ENCODE measurements around the gene SYNGR3.
A peak's percentile ranks its signal among the peaks of the same experiment; 100 is the strongest.

The SYNGR3 gene

DNA sequence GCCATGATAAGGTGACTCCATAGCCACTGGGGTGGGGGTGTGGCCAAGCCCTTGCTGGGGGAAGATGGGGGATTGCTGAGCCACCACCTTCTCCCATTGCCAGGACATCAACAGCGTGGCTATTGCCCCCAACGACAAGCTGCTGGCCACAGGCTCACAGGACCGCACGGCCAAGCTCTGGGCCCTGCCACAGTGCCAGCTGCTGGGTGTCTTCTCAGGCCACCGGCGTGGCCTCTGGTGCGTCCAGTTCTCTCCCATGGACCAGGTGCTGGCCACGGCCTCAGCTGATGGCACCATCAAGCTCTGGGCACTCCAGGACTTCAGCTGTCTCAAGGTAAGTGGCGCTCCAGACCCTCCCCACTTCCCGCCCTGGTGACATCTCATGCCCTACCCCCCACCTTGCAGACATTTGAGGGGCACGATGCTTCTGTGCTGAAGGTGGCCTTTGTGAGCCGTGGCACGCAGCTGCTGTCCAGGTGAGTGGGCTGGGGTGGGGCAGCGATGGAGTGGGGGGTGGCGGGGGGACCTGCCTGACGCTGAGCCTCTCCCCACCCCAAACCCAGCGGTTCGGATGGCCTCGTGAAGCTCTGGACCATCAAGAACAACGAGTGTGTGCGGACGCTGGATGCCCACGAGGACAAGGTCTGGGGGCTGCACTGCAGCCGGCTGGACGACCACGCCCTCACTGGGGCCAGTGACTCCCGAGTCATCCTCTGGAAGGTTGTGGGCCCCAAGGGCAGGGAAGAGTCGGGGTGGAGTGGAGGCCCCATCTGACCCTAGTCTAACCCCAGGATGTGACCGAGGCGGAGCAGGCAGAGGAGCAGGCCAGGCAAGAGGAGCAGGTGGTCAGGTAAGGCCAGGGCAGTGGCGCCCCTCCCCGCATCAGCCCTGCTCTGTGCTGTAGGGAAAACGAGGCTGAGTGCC, 12.6 kb upstream of the SYNGR3 start:
- DNase-seq, result no peak

DNA sequence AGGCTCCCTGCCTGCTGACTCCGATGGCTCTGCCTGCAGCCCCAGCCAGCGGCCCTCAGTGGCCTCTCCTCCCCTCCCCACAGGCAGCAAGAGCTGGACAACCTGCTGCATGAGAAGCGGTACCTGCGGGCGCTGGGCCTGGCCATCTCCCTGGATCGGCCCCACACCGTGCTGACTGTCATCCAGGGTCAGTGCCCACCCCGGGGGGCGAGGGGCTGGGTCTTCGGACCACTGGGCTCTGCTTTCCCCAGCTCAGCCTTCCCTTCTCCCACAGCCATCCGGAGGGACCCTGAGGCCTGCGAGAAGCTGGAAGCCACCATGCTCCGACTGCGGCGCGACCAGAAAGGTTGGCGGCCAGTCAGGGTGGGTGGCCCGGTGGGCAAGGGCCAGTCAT, 11.9 kb upstream of the SYNGR3 start:
- no peak for DNase-seq

DNA sequence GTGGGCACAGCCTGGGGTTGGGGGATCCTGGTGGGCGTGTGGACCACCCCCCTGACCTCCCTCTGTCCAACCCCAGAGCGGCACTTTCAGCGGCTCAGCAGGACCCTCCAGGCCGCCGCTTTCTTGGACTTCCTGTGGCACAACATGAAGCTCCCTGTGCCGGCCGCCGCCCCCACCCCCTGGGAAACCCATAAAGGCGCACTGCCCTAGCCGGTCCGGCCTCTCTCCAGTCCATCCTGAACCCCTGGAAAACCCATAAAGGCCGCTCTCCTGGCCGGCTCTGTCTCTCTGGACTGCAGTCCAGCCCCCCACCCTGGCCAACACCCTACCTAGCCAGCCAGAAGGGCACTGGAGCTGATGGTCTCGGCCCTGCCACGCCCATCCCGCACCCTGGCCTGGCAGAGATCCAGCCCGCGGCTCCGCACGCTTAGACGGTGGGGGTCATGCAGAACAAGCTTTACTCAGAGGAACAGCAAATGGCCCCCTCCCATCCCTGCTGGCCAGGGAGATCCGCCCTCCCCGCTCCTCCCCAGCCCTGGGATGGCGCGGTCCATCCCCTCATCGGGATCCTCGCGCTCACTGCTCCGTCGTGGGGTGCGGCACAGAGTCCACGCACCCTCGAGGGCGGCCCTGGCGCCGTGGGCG, 11.2 kb upstream of the SYNGR3 start:
- DNase-seq, result no peak

GRCh38 chr16:1979271-1980029, 10.3 kb upstream of the SYNGR3 start:
- no peak for DNase-seq

- peak; percentile 55 for DNase-seq
Observed at GRCh38 chr16:1980030-1980769, 9.6 kb upstream of the SYNGR3 start.

GRCh38 chr16:1980770-1981087, 9.0 kb upstream of the SYNGR3 start:
- DNase-seq, result no peak

DNA sequence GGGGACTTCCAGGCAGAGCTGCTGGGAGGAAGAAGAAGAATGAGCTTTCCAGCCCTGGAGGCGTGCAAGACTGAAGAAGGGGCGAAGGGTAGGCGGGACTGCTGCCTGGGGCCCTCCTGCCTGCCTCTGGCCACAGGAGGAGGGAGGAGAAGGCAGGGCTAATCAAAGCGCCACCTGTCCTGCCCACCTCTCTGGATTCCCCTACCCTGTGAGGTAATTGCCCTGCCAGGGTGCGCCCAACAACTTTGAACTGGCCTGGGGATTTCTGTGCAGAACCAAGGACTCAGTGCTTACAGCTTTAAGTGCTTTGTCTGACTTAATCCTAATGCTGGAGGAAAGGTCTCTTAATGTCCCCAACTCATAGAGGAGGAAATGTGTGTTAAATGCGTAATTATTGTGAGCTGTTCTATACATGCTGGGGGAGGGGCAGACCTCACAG, 8.4 kb upstream of the SYNGR3 start, which contains the start of gene NOXO1:
TSS of gene NOXO1 (minus strand) at position 72 of the 439 bp plus-strand sequence. CDS start 290 bp downstream, outside the sequence.
- DNase-seq, result no peak

- DNase-seq, result no peak
Observed at GRCh38 chr16:1982013-1982433, 7.7 kb upstream of the SYNGR3 start.

DNA sequence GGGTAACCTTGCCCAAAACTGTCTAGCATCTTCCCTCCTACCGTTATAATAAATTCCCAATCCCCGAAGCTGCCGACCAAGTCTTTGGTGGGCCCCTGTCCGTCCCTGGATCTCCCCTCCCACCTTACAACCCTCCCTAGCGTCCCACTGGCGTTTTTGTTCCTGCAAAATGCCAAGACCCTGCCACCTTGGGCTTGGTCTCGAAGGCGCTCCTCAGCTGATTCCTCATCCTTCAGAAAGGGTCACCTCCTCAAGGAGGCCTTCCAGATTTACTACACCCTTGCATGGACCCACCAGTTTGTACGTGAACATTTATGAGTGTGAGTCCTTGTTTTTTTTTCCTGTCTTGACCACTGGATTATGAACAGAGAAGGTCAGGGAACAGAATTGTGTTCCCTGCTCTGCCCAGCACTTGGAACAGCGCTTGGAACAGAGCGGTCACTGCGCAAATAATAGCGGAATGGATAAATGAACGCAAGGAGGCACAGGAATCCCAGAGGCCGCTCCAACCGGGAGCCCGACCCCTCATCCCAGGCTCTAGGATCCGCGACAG, 6.7 kb upstream of the SYNGR3 start:
- DNase-seq, result no peak

DNA sequence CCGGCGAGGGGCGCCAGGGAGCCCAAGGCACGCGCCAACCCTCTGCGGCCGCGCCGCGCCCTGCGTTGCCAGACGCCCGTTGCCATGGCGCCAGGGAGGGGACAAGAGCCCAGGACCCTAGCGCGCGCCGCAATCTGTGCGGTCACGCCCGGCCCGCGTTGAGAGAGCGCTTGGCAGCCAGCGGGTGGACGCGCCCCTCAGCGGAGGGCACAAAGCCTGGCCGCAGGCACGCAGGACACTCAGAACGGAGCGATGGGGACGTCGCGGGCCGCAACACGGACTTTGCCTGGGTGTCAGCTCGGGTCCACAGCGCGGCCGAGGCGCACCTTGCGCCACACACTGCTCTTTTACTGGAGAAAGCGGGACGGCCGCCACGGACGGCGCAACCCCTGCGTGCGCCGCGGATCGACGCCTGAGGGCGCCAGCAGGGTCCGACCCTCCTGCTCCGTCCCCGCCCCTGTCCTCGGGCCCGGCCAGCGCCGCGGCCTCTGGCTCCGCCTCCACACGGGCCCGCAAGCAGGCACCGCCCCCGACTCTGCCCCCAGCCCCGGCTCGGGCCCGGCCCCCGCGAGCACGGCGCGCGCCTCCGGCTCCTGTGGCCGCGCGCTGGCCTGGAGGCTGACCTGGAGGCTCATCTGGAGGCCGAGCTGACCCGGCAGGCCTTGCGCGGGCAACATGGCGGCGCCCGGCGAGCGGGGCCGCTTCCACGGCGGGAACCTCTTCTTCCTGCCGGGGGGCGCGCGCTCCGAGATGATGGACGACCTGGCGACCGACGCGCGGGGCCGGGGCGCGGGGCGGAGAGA, 6.0 kb upstream of the SYNGR3 start, which contains the start of gene GFER:
TSS of gene GFER (plus strand) at position 650 of the 803 bp plus-strand sequence. CDS start at position 676, 26 bp downstream.
- peak; percentile 94 for DNase-seq

- no peak for DNase-seq
Observed at GRCh38 chr16:1984347-1985225, 5.2 kb upstream of the SYNGR3 start.

- DNase-seq, result no peak
Observed at GRCh38 chr16:1985466-1986150, 4.2 kb upstream of the SYNGR3 start.

- DNase-seq, result no peak
Observed at GRCh38 chr16:1987198-1987597, 2.6 kb upstream of the SYNGR3 start.

- DNase-seq, result no peak
Observed at GRCh38 chr16:1990101-1990350, 256 bp downstream of the SYNGR3 start.

- DNase-seq, result no peak
Observed at GRCh38 chr16:1990351-1991134, 773 bp downstream of the SYNGR3 start.

GRCh38 chr16:1991135-1991551, 1.4 kb downstream of the SYNGR3 start:
- DNase-seq, result peak; percentile 40

DNA sequence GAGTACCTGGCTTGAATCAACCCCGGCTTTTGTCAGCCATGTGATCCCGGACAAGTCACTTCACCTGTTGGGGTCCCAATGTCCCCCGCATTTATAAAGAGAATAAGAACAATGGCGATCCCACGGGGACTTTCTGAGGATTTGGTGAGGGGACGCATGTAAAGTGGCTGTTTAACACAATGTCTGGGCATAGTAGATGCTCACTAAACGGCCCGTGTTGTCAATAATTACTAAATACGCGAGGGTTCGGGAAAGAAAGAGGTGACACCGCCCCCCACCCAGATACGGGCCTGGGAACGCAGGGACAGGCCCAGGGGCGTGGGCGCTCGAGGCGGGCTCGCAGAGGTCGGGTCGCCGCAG, 1.8 kb downstream of the SYNGR3 start:
- no peak for DNase-seq

GRCh38 chr16:1991948-1992703, 2.4 kb downstream of the SYNGR3 start:
- DNase-seq, result peak; percentile 97

All from hematopoietic multipotent progenitor cell treated with erythropoietin and hydrocortisone succinate and interleukin-3 and kit ligand, for 4 days (in vitro differentiated cells).